ENCODE measurements around the gene ALS2CL. TPM values are rescaled to one million over a fixed set of nuclear protein-coding genes. Genes with fewer than 3 reads are reported as not detected.

ALS2CL gene
- total RNA-seq, 2 donors from 2014 or later: 0.11 TPM; not detected in 1

- no peaks in the 10 kb centered on the region for H3K27me3 Mint-ChIP-seq
- no peak for DNase-seq (ENCODE audit: low spot score)
- no peak overlapping the region for H3K4me3 Mint-ChIP-seq
- H3K4me1 Mint-ChIP-seq (ENCODE audit: low read depth in 2 of 2): no peaks in the 10 kb centered on the region
- H3K36me3 Mint-ChIP-seq: no peaks in the 10 kb centered on the region
- H3K27ac Mint-ChIP-seq: no peak overlapping the region
- no peak for ATAC-seq
- no peaks in the 10 kb centered on the region for H3K9me3 Mint-ChIP-seq
Observed at GRCh38 chr3:46685446-46685845, 8.0 kb downstream of the ALS2CL start.

GRCh38 chr3:46684891-46685290 lies 8.6 kb downstream of the ALS2CL start:
- Mint-ChIP-seq H3K27ac (no peak overlapping the region), H3K9me3 (no peaks in the 10 kb centered on the region), H3K4me1 (ENCODE audit: low read depth in 2 of 2) (no peaks in the 10 kb centered on the region), H3K27me3 (no peaks in the 10 kb centered on the region), H3K4me3 (no peak overlapping the region), H3K36me3 (no peaks in the 10 kb centered on the region)
- DNase-seq (ENCODE audit: low spot score): no peak
- no peak for ATAC-seq

- Mint-ChIP-seq H3K36me3 (no peaks in the 10 kb centered on the region), H3K27ac (no peak overlapping the region), H3K27me3 (no peaks in the 10 kb centered on the region), H3K4me1 (ENCODE audit: low read depth in 2 of 2) (no peaks in the 10 kb centered on the region), H3K4me3 (no peak overlapping the region), H3K9me3 (no peaks in the 10 kb centered on the region)
- ATAC-seq: no peak
- DNase-seq (ENCODE audit: low spot score): no peak
Observed at GRCh38 chr3:46682974-46683373, 10.5 kb downstream of the ALS2CL start.

GRCh38 chr3:46681856-46682540 lies 11.5 kb downstream of the ALS2CL start:
- H3K27ac Mint-ChIP-seq: peak overlapping the region in 1 of 2 donors; percentile 19
- H3K36me3 Mint-ChIP-seq: no peaks in the 10 kb centered on the region
- no peaks in the 10 kb centered on the region for H3K4me1 Mint-ChIP-seq (ENCODE audit: low read depth in 2 of 2)
- no peaks in the 10 kb centered on the region for H3K27me3 Mint-ChIP-seq
- DNase-seq (ENCODE audit: low spot score) (no peak), ATAC-seq (no peak)
- no peaks in the 10 kb centered on the region for H3K9me3 Mint-ChIP-seq
- no peak overlapping the region for H3K4me3 Mint-ChIP-seq

- no peaks in the 10 kb centered on the region for H3K9me3 Mint-ChIP-seq
- no peak for DNase-seq (ENCODE audit: low spot score)
- no peak for ATAC-seq
- H3K36me3 Mint-ChIP-seq: no peaks in the 10 kb centered on the region
- H3K27me3 Mint-ChIP-seq: no peaks in the 10 kb centered on the region
- no peak overlapping the region for H3K27ac Mint-ChIP-seq
- H3K4me1 Mint-ChIP-seq (ENCODE audit: low read depth in 2 of 2): no peaks in the 10 kb centered on the region
- H3K4me3 Mint-ChIP-seq: no peak overlapping the region
Observed at GRCh38 chr3:46681387-46681786, 12.1 kb downstream of the ALS2CL start.

GRCh38 chr3:46680298-46680826 lies 13.1 kb downstream of the ALS2CL start:
- Mint-ChIP-seq H3K4me3 (no peak overlapping the region), H3K9me3 (no peaks in the 10 kb centered on the region), H3K36me3 (no peaks in the 10 kb centered on the region), H3K27ac (no peak overlapping the region), H3K4me1 (ENCODE audit: low read depth in 2 of 2) (no peaks in the 10 kb centered on the region), H3K27me3 (no peaks in the 10 kb centered on the region)
- DNase-seq (ENCODE audit: low spot score): no peak
- no peak for ATAC-seq

GRCh38 chr3:46679681-46680080 lies 13.8 kb downstream of the ALS2CL start:
- Mint-ChIP-seq H3K27ac (no peak overlapping the region), H3K27me3 (no peaks in the 10 kb centered on the region), H3K4me3 (no peak overlapping the region), H3K4me1 (ENCODE audit: low read depth in 2 of 2) (no peaks in the 10 kb centered on the region), H3K9me3 (no peaks in the 10 kb centered on the region), H3K36me3 (no peaks in the 10 kb centered on the region)
- no peak for DNase-seq (ENCODE audit: low spot score)
- ATAC-seq: no peak

GRCh38 chr3:46678280-46678679 lies 15.2 kb downstream of the ALS2CL start:
- no peaks in the 10 kb centered on the region for H3K27me3 Mint-ChIP-seq
- DNase-seq (ENCODE audit: low spot score) (no peak), ATAC-seq (no peak)
- no peak overlapping the region for H3K27ac Mint-ChIP-seq
- no peak overlapping the region for H3K4me3 Mint-ChIP-seq
- H3K4me1 Mint-ChIP-seq (ENCODE audit: low read depth in 2 of 2): no peaks in the 10 kb centered on the region
- no peaks in the 10 kb centered on the region for H3K36me3 Mint-ChIP-seq
- no peaks in the 10 kb centered on the region for H3K9me3 Mint-ChIP-seq

- H3K4me3 Mint-ChIP-seq: no peak overlapping the region
- DNase-seq (ENCODE audit: low spot score) (no peak), ATAC-seq (no peak)
- no peak overlapping the region for H3K27ac Mint-ChIP-seq
- no peaks in the 10 kb centered on the region for H3K4me1 Mint-ChIP-seq (ENCODE audit: low read depth in 2 of 2)
- H3K9me3 Mint-ChIP-seq: no peaks in the 10 kb centered on the region
- H3K36me3 Mint-ChIP-seq: no peaks in the 10 kb centered on the region
- no peaks in the 10 kb centered on the region for H3K27me3 Mint-ChIP-seq
Observed at GRCh38 chr3:46677411-46677726, 16.1 kb downstream of the ALS2CL start.

- Mint-ChIP-seq H3K36me3 (no peaks in the 10 kb centered on the region), H3K27ac (no peak overlapping the region), H3K9me3 (no peaks in the 10 kb centered on the region), H3K4me1 (ENCODE audit: low read depth in 2 of 2) (no peaks in the 10 kb centered on the region), H3K4me3 (no peak overlapping the region), H3K27me3 (no peaks in the 10 kb centered on the region)
- ATAC-seq (peak in 1 of 2 donors; percentile 16), DNase-seq (ENCODE audit: low spot score) (no peak)
Observed at GRCh38 chr3:46676601-46677410, 16.7 kb downstream of the ALS2CL start.

GRCh38 chr3:46675843-46676567 lies 17.5 kb downstream of the ALS2CL start:
- no peak for DNase-seq (ENCODE audit: low spot score)
- H3K27ac Mint-ChIP-seq: no peak overlapping the region

GRCh38 chr3:46675426-46675825 lies 18.1 kb downstream of the ALS2CL start:
- Mint-ChIP-seq H3K27ac (no peak overlapping the region), H3K9me3 (no peaks in the 10 kb centered on the region), H3K4me1 (ENCODE audit: low read depth in 2 of 2) (no peaks in the 10 kb centered on the region), H3K36me3 (no peaks in the 10 kb centered on the region), H3K27me3 (no peaks in the 10 kb centered on the region), H3K4me3 (no peak overlapping the region)
- ATAC-seq (no peak), DNase-seq (ENCODE audit: low spot score) (no peak)

More at GRCh38 chr3:46675843-46676567, 17.5 kb downstream of the ALS2CL start:
- Mint-ChIP-seq H3K4me1 (ENCODE audit: low read depth in 2 of 2) (no peaks in the 10 kb centered on the region), H3K27me3 (no peaks in the 10 kb centered on the region), H3K36me3 (no peaks in the 10 kb centered on the region), H3K4me3 (no peak overlapping the region), H3K9me3 (no peaks in the 10 kb centered on the region)
- no peak for ATAC-seq

- Mint-ChIP-seq H3K36me3 (no peaks in the 10 kb centered on the region), H3K27ac (no peak overlapping the region), H3K27me3 (no peaks in the 10 kb centered on the region), H3K4me3 (no peak overlapping the region), H3K9me3 (no peaks in the 10 kb centered on the region), H3K4me1 (ENCODE audit: low read depth in 2 of 2) (no peaks in the 10 kb centered on the region)
- DNase-seq (ENCODE audit: low spot score) (peak; percentile 18), ATAC-seq (no peak)
Observed at GRCh38 chr3:46674031-46674845, 19.2 kb downstream of the ALS2CL start.

All from natural killer cell treated with Interleukin-12 subunit alpha and Interleukin-12 subunit beta and Interleukin-15 and Interleukin-18, amount 100 ng/mL, for 72 hours (primary cell).